Adrenal gland (tissue), 12 donors: ENCODE data around the gene ARHGEF28. TPM values are rescaled to one million over a fixed set of nuclear protein-coding genes. Genes with fewer than 3 reads are reported as not detected.

Experiments
- DNase-seq, 7 donors: peaks; one replicate each; pipeline ENCODE4 v3.0.0-alpha.2; 2019 to 2020
- H3K27ac ChIP-seq, 5 donors: fragments of 200-600 bp; sonication (generic) in 4 of 5; 1 replicate in 3 of 5; 2 replicates in 2 of 5; pipeline versions ENCODE4 v1.5.1 to v1.8.0; 2016 to 2020; ENCODE audit warnings: mild to moderate bottlenecking in 1 of 5
- H3K27me3 ChIP-seq: fragments of 200-600 bp; 2 replicates; pipeline ENCODE4 v1.8.0; 2021
- H3K36me3 ChIP-seq, 2 donors: fragments of 200-600 bp; replicated peaks in 1 of 2; 1 replicate in 1 of 2; 2 replicates in 1 of 2; pipeline versions ENCODE4 v1.5.1 to v1.8.0; 2018 to 2022
- H3K4me1 ChIP-seq, 2 donors: fragments of 200-600 bp; replicated peaks in 1 of 2; 1 replicate in 1 of 2; 2 replicates in 1 of 2; pipeline versions ENCODE4 v1.5.1 to v1.8.0; 2018 to 2021
- H3K4me3 ChIP-seq, 4 donors: fragments of 200-600 bp; sonication (generic) in 3 of 4; one replicate each; pipeline ENCODE4 v1.5.1; 2016 to 2018
- H3K9me3 ChIP-seq, 3 donors: fragments of 200-600 bp; sonication (generic) in 1 of 3; replicated peaks in 1 of 3; 1 replicate in 2 of 3; 2 replicates in 1 of 3; pipeline versions ENCODE4 v1.5.1 to v1.8.0; 2016 to 2021
- POLR2A ChIP-seq, 2 donors: fragments of 450-650 bp; IDR thresholded peaks; one replicate each; pipeline ENCODE4 v1.6.1; 2017; ENCODE audit warnings: antibody characterized with exemption in 2 of 2, mild to moderate bottlenecking in 2 of 2, moderate library complexity in 1 of 2
- WGBS, 4 donors: extraction: QIAGEN DNeasy Blood & Tissue Kit in 2 of 4; methylation state at CpG; one replicate each; pipeline versions ENCODE4 v1.1.5 to v1.1.7; 2013 to 2017; 5-methylcytosine and 5-hydroxymethylcytosine counted together
- intact Hi-C, 2 donors: fragments of 100-400 bp; cut with DNase I; formaldehyde crosslinking; loops; one replicate each; pipeline versions ENCODE4 v1.14.1 to v1.15.0; 2022 to 2023
- polyA plus RNA-seq, 3 donors: library from polyadenylated mRNA; stranded (reverse); fragments of 200-250 nt in 2 of 3; fragments of 350-450 nt in 1 of 3; fragmentation: Illumina TruSeq in 1 of 3; extraction: RNeasy Lipid Tissue Mini Kit (QIAGEN cat#74804) in 1 of 3; gene quantifications; one replicate each; pipeline ENCODE4 v1.2.3, GENCODE V29; 2013 to 2014
- total RNA-seq, 9 donors: library from RNA; depleted of rRNA in 4 of 9; stranded (reverse); fragments of >200 nt in 4 of 9; fragments of 120-200 nt in 1 of 9; fragmentation: NEBNext Ultra II Directional in 1 of 9; extraction: Animal tissue kit (Norgen Biotek cat#: 25700) in 1 of 9; gene quantifications; one replicate each; pipeline versions ENCODE4 v1.1.0 to v1.2.4, GENCODE V29; 2013 to 2023
- TF ChIP-seq, protein P1 (sequence below), 6 experiments: fragments of 450-650 bp in 4 of 6; fragments of 200-600 bp in 2 of 6; sonication (generic) in 1 of 6; IDR thresholded peaks; 1 replicate in 5 of 6; 2 replicates in 1 of 6; pipeline versions ENCODE4 v1.5.1 to v1.8.0; 2016 to 2021; ENCODE audit warnings: antibody characterized with exemption in 6 of 6, mild to moderate bottlenecking in 2 of 6, moderate library complexity in 1 of 6
- donor health status: healthy with polysubstance abuse.
- donor health status: Bipolar disorder and iron deficiency.
- donor health status: DM: yes; HTN: yes; CAD: no.
- donor health status: DM: no; HTN: no; CAD: no.
- donor health status: DM: no; HTN: no; CAD: no.
- donor health status: DM: yes; HTN: yes; CAD: no.

Gene ARHGEF28
- total and polyA plus RNA-seq, 12 donors: 25.3 to 138 (median 42.4) TPM

DNA sequence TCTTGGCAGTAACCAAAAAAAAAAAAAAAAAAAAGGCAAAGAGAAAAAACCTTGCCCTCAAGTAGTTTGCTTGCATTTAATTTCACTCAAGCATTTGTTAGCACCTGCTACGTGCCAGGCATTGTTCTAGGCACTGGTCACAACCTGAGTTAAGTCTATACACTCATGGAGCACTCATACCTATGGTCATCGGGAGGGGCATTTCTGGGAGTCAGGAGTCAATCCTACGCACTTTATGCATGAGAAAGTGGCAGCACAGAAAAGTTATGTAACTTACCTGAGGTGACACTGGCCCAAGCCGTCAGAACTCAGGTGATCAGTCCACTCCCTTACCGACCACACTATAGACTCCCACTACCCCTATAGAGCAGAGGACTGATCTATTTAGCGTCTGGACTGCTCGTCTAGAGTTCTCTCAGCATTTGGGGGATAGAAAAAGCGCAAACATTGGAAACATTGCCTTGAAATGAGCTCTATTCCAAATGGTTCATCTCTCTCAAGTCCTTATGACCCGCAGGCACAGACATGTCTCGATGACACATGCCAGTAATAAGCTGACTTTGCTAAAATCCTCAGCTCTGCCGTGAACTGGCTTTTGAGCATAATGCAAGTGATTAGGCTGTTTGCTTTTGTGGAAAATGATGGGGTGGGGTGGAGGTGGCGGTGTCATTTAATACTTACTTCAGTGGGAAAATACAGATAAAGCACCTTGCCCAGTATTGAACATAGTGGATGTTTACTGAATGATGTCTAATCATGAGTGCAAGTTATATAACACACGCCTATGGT, 160.2 kb downstream of the ARHGEF28 start:
- Histone ChIP-seq H3K27ac (no peak overlapping the region), H3K36me3 (peaks cover 0 to 5% of the 10 kb centered on the region in 2 donors), H3K4me1 (peaks cover 8 to 28% of the 10 kb centered on the region in 2 donors), H3K4me3 (no peak overlapping the region), H3K27me3 (no peaks in the 10 kb centered on the region), H3K9me3 (no peaks in the 10 kb centered on the region)
- intact Hi-C loops: no loop called here
- no peak for DNase-seq
- TF ChIP-seq, protein P1, sequence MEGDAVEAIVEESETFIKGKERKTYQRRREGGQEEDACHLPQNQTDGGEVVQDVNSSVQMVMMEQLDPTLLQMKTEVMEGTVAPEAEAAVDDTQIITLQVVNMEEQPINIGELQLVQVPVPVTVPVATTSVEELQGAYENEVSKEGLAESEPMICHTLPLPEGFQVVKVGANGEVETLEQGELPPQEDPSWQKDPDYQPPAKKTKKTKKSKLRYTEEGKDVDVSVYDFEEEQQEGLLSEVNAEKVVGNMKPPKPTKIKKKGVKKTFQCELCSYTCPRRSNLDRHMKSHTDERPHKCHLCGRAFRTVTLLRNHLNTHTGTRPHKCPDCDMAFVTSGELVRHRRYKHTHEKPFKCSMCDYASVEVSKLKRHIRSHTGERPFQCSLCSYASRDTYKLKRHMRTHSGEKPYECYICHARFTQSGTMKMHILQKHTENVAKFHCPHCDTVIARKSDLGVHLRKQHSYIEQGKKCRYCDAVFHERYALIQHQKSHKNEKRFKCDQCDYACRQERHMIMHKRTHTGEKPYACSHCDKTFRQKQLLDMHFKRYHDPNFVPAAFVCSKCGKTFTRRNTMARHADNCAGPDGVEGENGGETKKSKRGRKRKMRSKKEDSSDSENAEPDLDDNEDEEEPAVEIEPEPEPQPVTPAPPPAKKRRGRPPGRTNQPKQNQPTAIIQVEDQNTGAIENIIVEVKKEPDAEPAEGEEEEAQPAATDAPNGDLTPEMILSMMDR (IDR thresholded peaks at IDR 0.05): no peak
- TF ChIP-seq POLR2A (IDR thresholded peaks at IDR 0.05): no peak
- 89 to 96% (median 93%) methylated on average over 13 of the region's 13 CpGs for WGBS, 4 donors

DNA sequence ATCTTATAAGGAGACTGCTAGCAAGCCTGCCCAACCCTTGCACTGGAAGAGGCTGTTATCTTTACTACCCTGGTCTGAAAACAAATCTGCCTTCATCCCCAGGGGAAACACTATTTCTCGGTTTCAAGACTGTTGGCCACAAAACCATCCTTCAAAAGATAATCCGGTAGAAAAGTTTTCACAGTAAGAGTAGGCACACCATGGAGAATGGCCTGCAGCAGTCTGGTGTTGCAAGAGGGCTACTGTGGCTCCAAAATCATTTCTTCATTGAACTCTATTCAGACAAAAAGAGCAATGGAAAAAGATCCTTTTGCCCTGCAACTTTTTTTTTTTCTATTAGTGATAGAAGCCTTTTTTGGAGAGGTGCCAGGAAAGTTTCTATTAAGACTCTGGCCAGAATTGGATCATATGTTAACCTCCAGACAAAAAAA, 163.9 kb downstream of the ARHGEF28 start:
- peaks cover 13 to 28% of the 10 kb centered on the region in 2 donors for H3K4me1 ChIP-seq
- no peaks in the 10 kb centered on the region for H3K27me3 ChIP-seq
- no peaks in the 10 kb centered on the region for H3K36me3 ChIP-seq
- H3K27ac ChIP-seq: no peak overlapping the region
- DNase-seq: no peak
- intact Hi-C loops: loop anchor here in 1 of 2 donors (5.0 kb wide), 1 partner anchor 198 kb away; no protein-coding TSS in a partner anchor
- 71 to 95% (median 78%) methylated on average over 2 of the region's 2 CpGs for WGBS, 4 donors
- no peak overlapping the region for H3K4me3 ChIP-seq
- no peak for TF ChIP-seq POLR2A (IDR thresholded peaks at IDR 0.05)
- TF ChIP-seq, protein P1 (IDR thresholded peaks at IDR 0.05): no peak
- H3K9me3 ChIP-seq: no peaks in the 10 kb centered on the region

DNA sequence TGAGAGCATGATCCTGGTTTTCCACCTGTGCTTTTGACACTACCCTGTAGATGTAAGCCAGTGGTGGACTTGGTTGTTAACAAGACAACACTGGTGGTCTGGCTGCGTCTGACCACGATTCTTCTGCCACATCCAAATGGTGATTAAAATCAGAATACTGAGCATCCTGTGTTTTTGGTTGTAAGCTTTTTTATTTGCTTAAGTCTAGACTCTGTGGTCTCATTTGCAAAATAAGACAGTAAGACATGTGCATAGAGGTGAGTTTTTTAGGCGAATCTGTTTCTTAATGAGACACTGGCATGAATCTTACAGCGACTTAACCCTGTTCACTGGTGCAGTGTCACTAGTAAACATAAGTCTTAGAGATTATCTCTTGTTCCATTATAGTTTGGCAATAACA, 165.4 kb downstream of the ARHGEF28 start:
- WGBS, 4 donors: 86 to 95% (median 89%) methylated on average over 4 of the region's 4 CpGs
- Histone ChIP-seq H3K27ac (no peak overlapping the region), H3K27me3 (no peaks in the 10 kb centered on the region), H3K4me1 (peaks cover 18 to 34% of the 10 kb centered on the region in 2 donors), H3K4me3 (no peak overlapping the region), H3K36me3 (no peaks in the 10 kb centered on the region), H3K9me3 (no peaks in the 10 kb centered on the region)
- TF ChIP-seq, protein P1 (IDR thresholded peaks at IDR 0.05): no peak
- no peak for TF ChIP-seq POLR2A (IDR thresholded peaks at IDR 0.05)
- intact Hi-C loops: loop anchor here in 1 of 2 donors (5.0 kb wide), 1 partner anchor 199 kb away; no protein-coding TSS in a partner anchor
- DNase-seq: no peak

GRCh38 chr5:73792687-73793320, 166.8 kb downstream of the ARHGEF28 start:
- WGBS, 4 donors: 0 to 3% (median 1%) methylated on average over 2 of the region's 2 CpGs
- Histone ChIP-seq H3K36me3 (no peaks in the 10 kb centered on the region), H3K4me1 (peaks cover 29 to 48% of the 10 kb centered on the region in 2 donors), H3K27me3 (no peaks in the 10 kb centered on the region), H3K4me3 (no peak overlapping the region), H3K9me3 (no peaks in the 10 kb centered on the region), H3K27ac (no peak overlapping the region)
- peak; percentile 61 to 94 (median 82) for DNase-seq
- TF ChIP-seq, protein P1 (IDR thresholded peaks at IDR 0.05): peak; percentile 95 to 98 (median 96)
- no peak for TF ChIP-seq POLR2A (IDR thresholded peaks at IDR 0.05)
- intact Hi-C loops: loop anchor here (2.0 to 5.0 kb wide), 2 partner anchors 201 to 202 kb away; no protein-coding TSS in a partner anchor
